ENCODE results near the gene NID2. TPM values are rescaled to one million over a fixed set of nuclear protein-coding genes. Genes with fewer than 3 reads are reported as not detected.

Gene NID2
- total RNA-seq, 1 experiment from 2014 or later: 6.6 TPM

GRCh38 chr14:52002542-52002941 lies 66.3 kb downstream of the NID2 start:
- Histone ChIP-seq H2BK5ac (ENCODE audit: insufficient read length, low read length) (no peak overlapping the region), H3K23me2 (ENCODE audit: insufficient read length, low read depth, low read length, poor library complexity, severe bottlenecking) (no peaks in the 10 kb centered on the region), H3K9ac (ENCODE audit: extremely low read depth, insufficient read length, low read length) (no peak overlapping the region), H4K8ac (replicated peaks; ENCODE audit: insufficient read length, low read depth, low read length) (no peak overlapping the region), H2BK15ac (ENCODE audit: low read depth, low read length) (no peak overlapping the region), H3T11ph (ENCODE audit: low read length) (no peak overlapping the region), H3K4me1 (ENCODE audit: insufficient read depth, low read length) (no peaks in the 10 kb centered on the region), H2AFZ (ENCODE audit: low read length) (no peak overlapping the region), H3K79me2 (ENCODE audit: insufficient read depth, low read length) (no peaks in the 10 kb centered on the region), H3K18ac (ENCODE audit: insufficient read length, low read depth, low read length) (no peak overlapping the region), H3K23ac (ENCODE audit: insufficient read length, low read depth, low read length) (no peak overlapping the region), H2BK12ac (ENCODE audit: insufficient read length, low read depth, low read length) (no peak overlapping the region), H3K56ac (ENCODE audit: insufficient read length, low read depth, low read length) (no peak overlapping the region), H3K27me3 (ENCODE audit: insufficient read depth, low read length) (no peaks in the 10 kb centered on the region), H3K14ac (ENCODE audit: insufficient read depth, low read length) (no peak overlapping the region), H3K79me1 (ENCODE audit: insufficient read depth, low read depth, low read length, poor library complexity, severe bottlenecking) (no peaks in the 10 kb centered on the region), H4K5ac (ENCODE audit: insufficient read length, low read depth, low read length) (no peak overlapping the region), H2BK20ac (ENCODE audit: low read depth, low read length, poor library complexity, severe bottlenecking) (no peak overlapping the region), H2AK5ac (ENCODE audit: insufficient read length, low read length) (no peak overlapping the region), H3K4me2 (ENCODE audit: insufficient read depth, insufficient read length, low read length) (no peak overlapping the region), H2BK120ac (ENCODE audit: low read depth, low read length, poor library complexity, severe bottlenecking) (no peak overlapping the region), H3K27ac (ENCODE audit: insufficient read length, low read depth, low read length) (no peak overlapping the region), H3K9me3 (ENCODE audit: control insufficient read depth, low read depth, low read length) (no peaks in the 10 kb centered on the region), H4K91ac (ENCODE audit: insufficient read length, low read depth, low read length) (no peak overlapping the region), H4K20me1 (ENCODE audit: control insufficient read depth, insufficient read depth, insufficient read length) (no peaks in the 10 kb centered on the region), H3K4ac (ENCODE audit: low read depth, low read length) (no peak overlapping the region)
- DNase-seq: no peak
- H3K27me3 Mint-ChIP-seq (ENCODE audit: low read depth): no peaks in the 10 kb centered on the region
- H3K27ac Mint-ChIP-seq: peak overlapping the region in 2 of 3 experiments; percentile 82 to 92; a peak in 2 of 7 replicates
- TF ChIP-seq, protein P1, sequence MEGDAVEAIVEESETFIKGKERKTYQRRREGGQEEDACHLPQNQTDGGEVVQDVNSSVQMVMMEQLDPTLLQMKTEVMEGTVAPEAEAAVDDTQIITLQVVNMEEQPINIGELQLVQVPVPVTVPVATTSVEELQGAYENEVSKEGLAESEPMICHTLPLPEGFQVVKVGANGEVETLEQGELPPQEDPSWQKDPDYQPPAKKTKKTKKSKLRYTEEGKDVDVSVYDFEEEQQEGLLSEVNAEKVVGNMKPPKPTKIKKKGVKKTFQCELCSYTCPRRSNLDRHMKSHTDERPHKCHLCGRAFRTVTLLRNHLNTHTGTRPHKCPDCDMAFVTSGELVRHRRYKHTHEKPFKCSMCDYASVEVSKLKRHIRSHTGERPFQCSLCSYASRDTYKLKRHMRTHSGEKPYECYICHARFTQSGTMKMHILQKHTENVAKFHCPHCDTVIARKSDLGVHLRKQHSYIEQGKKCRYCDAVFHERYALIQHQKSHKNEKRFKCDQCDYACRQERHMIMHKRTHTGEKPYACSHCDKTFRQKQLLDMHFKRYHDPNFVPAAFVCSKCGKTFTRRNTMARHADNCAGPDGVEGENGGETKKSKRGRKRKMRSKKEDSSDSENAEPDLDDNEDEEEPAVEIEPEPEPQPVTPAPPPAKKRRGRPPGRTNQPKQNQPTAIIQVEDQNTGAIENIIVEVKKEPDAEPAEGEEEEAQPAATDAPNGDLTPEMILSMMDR (conservative IDR thresholded peaks at IDR 0.05): no peak
- H3K4me3 Mint-ChIP-seq: no peak overlapping the region
- peaks cover 30 to 83% (median 78%) of the 10 kb centered on the region in 3 experiments for H3K36me3 Mint-ChIP-seq (ENCODE audit: insufficient read depth in 1 of 3, low read depth in 3 of 3)
- H3K9me3 Mint-ChIP-seq: no peaks in the 10 kb centered on the region
- no CpG with 5 or more reads among the region's 4 CpGs for WGBS (ENCODE audit: extremely low coverage, insufficient read length, low lambda C conversion rate)
- peaks cover 18 to 20% of the 10 kb centered on the region in 2 experiments for H3K4me1 Mint-ChIP-seq

Data from H9 (cell line).